T47D (cell line): ENCODE results near the gene HK1.

Experiments used
- DNase-seq, 2 experiments: peaks; one replicate each; pipeline versions ENCODE4 v3.0.0 to v3.0.0-alpha.2; 2011 to 2012; ENCODE audit warnings: low read depth in 1 of 2, low spot score in 1 of 2
- JUND ChIP-seq: IDR thresholded peaks from 2 replicates; pipeline ENCODE4 v1.6.1; 2012; ENCODE audit warnings: low read depth
- in situ Hi-C: cut with HindIII; loops from 2 replicates; pipeline ENCODE4 v1.10.0; 2016; ENCODE audit warnings: low sequenced_read_pairs, low pct_unique_long_range_greater_than_20kb

HK1 gene

DNA sequence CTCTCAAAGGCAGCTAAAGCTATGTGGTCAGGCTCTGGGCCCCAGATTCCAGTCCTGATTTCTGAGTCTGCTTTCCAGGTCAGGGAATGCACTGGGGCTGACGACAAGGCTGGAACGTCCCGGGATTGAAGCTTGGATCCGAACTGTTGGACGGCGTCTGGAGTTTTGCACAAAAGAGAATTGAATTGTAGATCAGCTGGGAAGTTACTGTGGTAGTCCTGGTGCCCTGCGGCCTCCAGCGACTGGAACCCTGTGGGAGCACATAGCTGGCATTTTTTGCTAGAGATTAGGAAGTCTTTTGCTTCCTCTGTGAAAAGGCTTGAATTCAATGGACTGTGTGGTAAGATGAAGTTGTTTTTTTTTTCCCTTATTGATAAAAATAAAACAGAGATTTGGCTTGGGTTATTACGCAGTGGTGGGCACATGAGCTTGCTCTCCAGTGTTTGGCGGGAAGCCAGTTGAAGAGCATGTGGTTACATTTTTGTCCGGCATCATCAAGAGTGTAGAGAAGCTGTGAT lies at the start of gene HK1:
Gene HK1 (plus strand): TSS at position 51 of the 518 bp plus-strand sequence.
- DNase-seq: peak in 1 of 2 experiments; percentile 20
- no peak for TF ChIP-seq JUND
- in situ Hi-C loops: no loop called here

DNA sequence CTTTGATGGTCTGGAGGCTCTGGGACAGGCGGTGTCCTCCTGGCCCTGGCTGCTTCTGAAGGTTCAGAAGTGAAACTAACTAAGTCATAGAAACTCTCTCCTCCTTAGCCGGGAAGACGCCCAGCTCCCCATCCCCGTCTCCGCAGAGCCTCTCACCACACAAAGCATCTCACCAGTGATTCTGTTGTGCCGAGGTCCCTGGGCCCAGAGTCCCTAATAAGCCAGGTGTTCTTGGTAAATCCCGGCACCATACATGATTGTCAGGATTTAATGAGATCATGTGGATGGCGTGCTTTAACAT lies 48.7 kb upstream of the HK1 start:
- TF ChIP-seq JUND: no peak
- DNase-seq: no peak
- in situ Hi-C loops: no loop called here

DNA sequence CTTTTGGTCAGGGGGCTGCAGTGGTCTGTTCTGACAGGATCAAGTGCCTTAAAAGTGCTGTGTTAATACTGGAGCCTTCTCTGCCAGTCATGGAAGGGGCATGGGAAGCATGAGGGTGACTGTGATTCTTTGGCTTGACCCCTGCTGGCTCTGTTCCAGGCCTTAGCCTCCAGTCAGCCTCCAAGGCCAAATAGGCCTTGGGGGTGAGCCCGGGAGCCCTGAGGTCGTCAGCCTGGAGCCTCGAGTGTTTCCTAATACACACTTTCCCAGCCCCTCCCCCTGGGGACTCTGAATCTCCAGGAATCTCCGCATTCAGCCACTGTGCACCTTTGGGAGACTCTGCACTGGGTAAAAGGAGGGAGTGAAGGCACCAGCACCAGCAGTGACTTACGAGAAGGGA lies 48.2 kb upstream of the HK1 start:
- in situ Hi-C loops: no loop called here
- no peak for TF ChIP-seq JUND
- DNase-seq: no peak

DNA sequence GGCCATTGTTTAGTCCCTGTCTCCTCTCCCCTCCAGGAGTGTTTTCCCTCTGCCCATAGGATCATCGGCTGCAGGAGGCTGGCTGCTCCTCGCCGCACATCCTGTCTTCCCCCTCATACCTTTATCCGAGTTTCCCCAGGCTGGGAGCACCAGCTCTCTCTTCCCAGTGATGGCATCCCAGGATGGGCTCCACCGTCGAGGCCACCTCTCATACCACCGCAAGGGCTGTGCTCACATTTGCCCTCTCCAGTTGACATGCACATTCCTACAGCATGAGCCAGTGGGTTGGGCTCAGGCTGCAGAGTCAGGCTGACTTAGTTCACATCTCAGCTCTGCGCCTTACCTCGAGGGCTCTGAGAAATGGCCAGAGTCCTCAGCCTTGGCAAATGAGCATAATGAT lies 46.0 kb upstream of the HK1 start:
- DNase-seq: peak in 1 of 2 experiments; percentile 17
- no peak for TF ChIP-seq JUND
- in situ Hi-C loops: no loop called here

- in situ Hi-C loops: no loop called here
- no peak for DNase-seq
- no peak for TF ChIP-seq JUND
These were observed 45.4 kb upstream of the HK1 start for GRCh38 chr10:69232736-69233480.

- TF ChIP-seq JUND: no peak
- in situ Hi-C loops: no loop called here
- DNase-seq: no peak
These were observed 43.8 kb upstream of the HK1 start for GRCh38 chr10:69234447-69234846.

DNA sequence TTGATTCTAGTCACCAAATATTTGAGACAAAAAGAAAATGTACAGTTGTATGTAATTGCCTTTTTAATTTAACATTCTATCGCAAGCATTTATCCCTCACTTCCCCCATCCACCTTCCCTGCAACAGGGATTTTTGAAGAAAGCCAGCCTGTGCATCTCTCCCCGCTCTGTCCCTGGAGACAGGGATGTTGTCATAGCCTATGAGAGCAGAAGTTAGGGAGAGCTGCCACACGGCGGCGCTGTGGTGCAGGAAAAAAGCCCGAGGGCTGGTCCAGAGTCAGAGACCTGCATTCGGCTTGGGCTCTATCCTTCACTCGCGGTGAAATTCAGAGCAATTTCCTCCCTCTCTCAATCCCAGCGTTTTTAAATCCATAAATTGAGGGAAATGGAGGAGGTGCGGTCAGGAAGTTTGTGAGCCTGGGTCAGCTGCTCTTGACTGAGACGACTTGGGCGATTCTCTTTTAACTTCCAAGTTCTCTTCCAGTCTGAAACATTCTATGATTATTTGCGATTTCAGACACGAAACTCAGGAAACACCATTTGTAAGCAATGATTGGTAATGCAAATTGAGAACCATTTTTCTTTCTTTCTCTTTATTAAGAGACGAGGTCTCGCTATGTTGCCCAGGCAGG lies 40.7 kb upstream of the HK1 start:
- DNase-seq: peak; percentile 53 to 79
- in situ Hi-C loops: no loop called here
- no peak for TF ChIP-seq JUND

GRCh38 chr10:69239136-69239535 lies 39.2 kb upstream of the HK1 start:
- in situ Hi-C loops: no loop called here
- no peak for TF ChIP-seq JUND
- DNase-seq: no peak

- DNase-seq: no peak
- no peak for TF ChIP-seq JUND
- in situ Hi-C loops: no loop called here
These were observed 38.4 kb upstream of the HK1 start for GRCh38 chr10:69239816-69240434.

GRCh38 chr10:69240455-69240854 lies 37.8 kb upstream of the HK1 start:
- no peak for DNase-seq
- TF ChIP-seq JUND: no peak
- in situ Hi-C loops: no loop called here

DNA sequence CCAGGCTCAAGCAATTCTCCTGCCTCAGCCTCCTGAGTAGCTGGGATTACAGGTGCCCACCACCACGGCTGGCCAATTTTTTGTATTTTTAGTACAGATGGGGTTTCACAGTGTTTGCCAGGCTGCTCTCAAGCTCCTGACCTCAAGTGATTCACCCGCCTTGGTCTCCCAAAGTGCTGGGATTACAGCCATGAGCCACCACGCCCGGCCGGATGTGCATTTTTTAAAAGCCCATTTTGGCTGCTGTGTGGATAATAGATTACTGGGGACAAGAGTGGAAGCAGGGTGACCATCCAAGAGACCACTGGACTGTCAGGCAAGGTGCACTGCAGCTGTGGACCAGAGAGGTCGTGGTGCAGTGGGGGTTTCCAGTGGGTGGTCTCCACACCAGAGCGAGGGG lies 36.7 kb upstream of the HK1 start:
- in situ Hi-C loops: no loop called here
- no peak for DNase-seq
- no peak for TF ChIP-seq JUND

DNA sequence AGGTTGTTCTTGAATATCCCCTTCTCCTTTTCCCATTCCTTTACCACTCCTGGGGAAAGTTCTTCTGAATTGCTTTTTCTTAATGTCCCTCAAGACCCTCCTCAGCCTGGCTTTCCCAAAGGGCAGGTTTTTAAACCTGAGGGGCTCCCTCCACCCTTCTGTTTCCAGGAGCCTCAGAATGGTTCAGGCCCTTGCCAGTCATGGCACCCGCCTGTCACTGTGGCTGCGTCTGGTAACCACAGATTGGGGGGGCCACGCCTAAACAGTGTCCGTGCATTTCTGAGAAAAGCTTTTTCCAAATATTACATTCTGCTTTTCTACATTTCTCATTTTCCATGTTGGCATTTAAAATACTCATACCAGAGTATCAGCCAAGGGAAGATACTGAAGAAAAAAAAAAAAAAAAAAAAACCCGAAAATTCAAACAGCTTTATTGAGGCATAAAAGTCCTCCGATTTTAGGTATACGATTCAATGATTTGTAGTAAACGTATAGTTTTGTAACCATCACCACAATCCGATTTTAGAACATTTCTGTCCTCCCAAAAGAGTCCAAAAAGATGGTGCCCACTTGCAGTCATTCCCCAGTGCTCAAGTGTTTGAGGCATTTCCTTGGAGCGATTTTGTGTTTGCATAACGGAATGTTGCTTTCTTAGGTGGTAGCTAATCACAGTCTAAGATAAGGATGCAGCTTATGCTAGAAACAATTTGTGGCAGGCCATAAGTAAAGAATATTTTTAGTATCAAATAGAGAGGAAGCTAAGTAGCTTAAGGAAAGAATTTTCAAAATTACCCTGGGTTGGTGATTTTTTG lies 36.0 kb upstream of the HK1 start:
- no peak for TF ChIP-seq JUND
- in situ Hi-C loops: no loop called here
- DNase-seq: no peak

GRCh38 chr10:69242852-69243212 lies 35.5 kb upstream of the HK1 start:
- in situ Hi-C loops: no loop called here
- no peak for DNase-seq
- no peak for TF ChIP-seq JUND
